SK-N-SH (cell line): ENCODE data around the gene SCN8A. TPM values are rescaled to one million over a fixed set of nuclear protein-coding genes. Genes with fewer than 3 reads are reported as not detected.
A peak's percentile ranks its signal among the peaks of the same experiment; 100 is the strongest.

Source experiments
- CTCF ChIA-PET: fragments of 300-600, 350-600 bp; formaldehyde crosslinking; extraction: SDS; loops from one replicate; lab custom pipeline; 2021; lab: Yijun Ruan, JAX
- POLR2A ChIA-PET: fragments of 350-600 bp; sonication (Branson Sonifier 250); formaldehyde crosslinking; extraction: SDS; loops from one replicate; lab custom pipeline; 2020; ENCODE audit warnings: antibody characterized with exemption, inconsistent platforms; lab: Yijun Ruan, JAX
- DNase-seq: peaks from one replicate; pipeline ENCODE4 v3.0.0; 2012
- H2AFZ ChIP-seq: fragments of 200-600 bp; sonication (generic); 2 replicates; pipeline ENCODE4 v1.8.1; 2016; ENCODE audit warnings: antibody characterized with exemption, mild to moderate bottlenecking, low read depth
- H3F3A ChIP-seq: fragments of 200-600 bp; sonication (generic); replicated peaks from 2 replicates; pipeline ENCODE3; 2016; ENCODE audit warnings: antibody characterized with exemption, mild to moderate bottlenecking; ENCODE audit not compliant: insufficient read depth
- H3K27ac ChIP-seq, 2 experiments: fragments of 200-500 bp in 1 of 2; fragments of 200-600 bp in 1 of 2; sonication (Bioruptor generic) in 1 of 2; sonication (generic), shearing (Covaris generic) in 1 of 2; 2 replicates each; pipeline versions ENCODE4 v1.5.1 to v1.6.1; 2014 to 2016; ENCODE audit warnings: low read depth in 2 of 2, inconsistent platforms in 1 of 2, low read length in 1 of 2, mild to moderate bottlenecking in 1 of 2, mixed read lengths in 1 of 2
- H3K27me3 ChIP-seq: fragments of 200-600 bp; sonication (generic), shearing (Covaris generic); 2 replicates; pipeline ENCODE4 v1.6.1; 2016; ENCODE audit warnings: mixed run types; ENCODE audit not compliant: insufficient read depth
- H3K36me3 ChIP-seq, 2 experiments: fragments of 200-500 bp in 1 of 2; fragments of 200-600 bp in 1 of 2; sonication (Bioruptor generic) in 1 of 2; sonication (generic) in 1 of 2; replicated peaks in 1 of 2; 2 replicates each; pipeline versions ENCODE3 to v1.5.1; 2014 to 2016; ENCODE audit warnings: low read length in 1 of 2, mild to moderate bottlenecking in 1 of 2; ENCODE audit not compliant: insufficient read depth in 2 of 2, control insufficient read depth in 1 of 2
- H3K4me1 ChIP-seq, 2 experiments: fragments of 200-500 bp in 1 of 2; fragments of 200-600 bp in 1 of 2; sonication (Bioruptor generic) in 1 of 2; sonication (generic), shearing (Covaris generic) in 1 of 2; 2 replicates each; pipeline versions ENCODE4 v1.5.1 to v1.6.1; 2014 to 2016; ENCODE audit warnings: low read depth in 1 of 2, low read length in 1 of 2, mixed run types in 1 of 2; ENCODE audit not compliant: insufficient read depth in 2 of 2, control insufficient read depth in 1 of 2
- H3K4me2 ChIP-seq: fragments of 200-600 bp; sonication (generic), shearing (Covaris generic); 2 replicates; pipeline ENCODE4 v1.6.1; 2017; ENCODE audit warnings: mixed run types
- H3K4me3 ChIP-seq, 2 experiments: fragments of 200-500 bp in 1 of 2; fragments of 200-600 bp in 1 of 2; sonication (Bioruptor generic) in 1 of 2; sonication (generic), shearing (Covaris generic) in 1 of 2; 2 replicates each; pipeline versions ENCODE4 v1.5.1 to v1.8.1; 2014 to 2016; ENCODE audit warnings: low read depth in 2 of 2, inconsistent platforms in 1 of 2, low read length in 1 of 2, mild to moderate bottlenecking in 1 of 2, mixed read lengths in 1 of 2, moderate library complexity in 1 of 2
- H3K79me2 ChIP-seq: fragments of 200-600 bp; sonication (generic); 2 replicates; pipeline ENCODE4 v1.8.1; 2017; ENCODE audit warnings: mild to moderate bottlenecking; ENCODE audit not compliant: insufficient read depth
- H3K9ac ChIP-seq: fragments of 200-600 bp; sonication (generic); 2 replicates; pipeline ENCODE4 v1.6.1; 2017; ENCODE audit warnings: mixed run types
- H3K9me2 ChIP-seq: fragments of 200-600 bp; sonication (generic); 2 replicates; pipeline ENCODE4 v1.6.1; 2017; ENCODE audit warnings: mixed run types
- H3K9me3 ChIP-seq: fragments of 200-600 bp; sonication (generic); 2 replicates; pipeline ENCODE4 v1.6.1; 2017; ENCODE audit warnings: mixed run types, mild to moderate bottlenecking, moderate library complexity
- H4K20me1 ChIP-seq: fragments of 200-600 bp; sonication (generic); 2 replicates; pipeline ENCODE4 v1.6.1; 2017; ENCODE audit warnings: mild to moderate bottlenecking, mixed run types; ENCODE audit not compliant: insufficient read depth
- ELF1 ChIP-seq: IDR thresholded peaks from 2 replicates; pipeline ENCODE4 v1.4.0; 2012
- EP300 ChIP-seq, 2 experiments: IDR thresholded peaks; 2 replicates each; pipeline versions ENCODE4 v1.4.0 to v1.6.1; 2012; ENCODE audit warnings: borderline replicate concordance in 1 of 2, low read depth in 1 of 2, low read length in 1 of 2
- FOXM1 ChIP-seq: IDR thresholded peaks from 2 replicates; pipeline ENCODE4 v1.4.0; 2012; ENCODE audit warnings: low read depth, mild to moderate bottlenecking
- GABPA ChIP-seq: IDR thresholded peaks from 2 replicates; pipeline ENCODE4 v1.4.0; 2012; ENCODE audit warnings: low read depth, mild to moderate bottlenecking
- IRF3 ChIP-seq: fragments of 150-350 bp; IDR thresholded peaks from 2 replicates; pipeline ENCODE4 v1.6.1; 2016; ENCODE audit warnings: mild to moderate bottlenecking, low read depth, low read length
- MAX ChIP-seq: IDR thresholded peaks from 2 replicates; pipeline ENCODE4 v1.4.0; 2012; ENCODE audit warnings: low read depth
- MEF2A ChIP-seq: IDR thresholded peaks from 2 replicates; pipeline ENCODE4 v1.4.0; 2012; ENCODE audit warnings: low read depth, borderline replicate concordance
- PBX3 ChIP-seq: IDR thresholded peaks from 2 replicates; pipeline ENCODE4; 2012
- POLR2AphosphoS5 ChIP-seq: IDR thresholded peaks from 2 replicates; pipeline ENCODE4 v1.6.1; 2012; ENCODE audit warnings: low read depth, low read length
- RAD21 ChIP-seq: IDR thresholded peaks from 2 replicates; pipeline ENCODE4 v1.6.1; 2012; ENCODE audit warnings: mild to moderate bottlenecking, low read length
- RXRA ChIP-seq: IDR thresholded peaks from 2 replicates; pipeline ENCODE4 v1.4.0; 2012; ENCODE audit warnings: low read depth, mild to moderate bottlenecking, borderline replicate concordance
- SMC3 ChIP-seq: IDR thresholded peaks from 2 replicates; pipeline ENCODE4 v1.6.1; 2012; ENCODE audit warnings: low read depth, low read length, improper control_type of control experiment
- TAF1 ChIP-seq: IDR thresholded peaks from 2 replicates; pipeline ENCODE4 v1.6.1; 2012; ENCODE audit warnings: low read depth, mild to moderate bottlenecking, low read length, moderate library complexity, borderline replicate concordance
- USF2 ChIP-seq: fragments of 150-350 bp; IDR thresholded peaks from 2 replicates; pipeline ENCODE4 v1.6.1; 2017; ENCODE audit warnings: antibody characterized with exemption, low read length, low read depth, borderline replicate concordance
- WGBS: methylation state at CpG from one replicate; pipeline ENCODE4 v1.1.6; 2017; ENCODE audit warnings: low lambda C conversion rate; 5-methylcytosine and 5-hydroxymethylcytosine counted together
- polyA plus RNA-seq, 3 experiments: library from polyadenylated mRNA; depleted of rRNA; stranded (reverse); fragments of >200 nt; gene quantifications; 2 replicates each; pipeline ENCODE4 v1.2.3, GENCODE V29; 2012

Gene SCN8A
- polyA plus RNA-seq, 1 of the 3 experiments (the other 2 are of a cell fraction): 7.1 TPM

GRCh38 chr12:51851413-51852124, 260.5 kb downstream of the SCN8A start:
- H3K9me2 ChIP-seq: no peaks in the 10 kb centered on the region
- no peaks in the 10 kb centered on the region for H4K20me1 ChIP-seq
- WGBS: 81% methylated on average over 8 of the region's 8 CpGs
- H3K79me2 ChIP-seq: no peaks in the 10 kb centered on the region
- no peak overlapping the region for H3K4me2 ChIP-seq
- H3K4me3 ChIP-seq: no peak overlapping the region
- no peaks in the 10 kb centered on the region for H3K36me3 ChIP-seq
- H3K27me3 ChIP-seq: no peaks in the 10 kb centered on the region
- no peak overlapping the region for H3K27ac ChIP-seq
- H2AFZ ChIP-seq: no peak overlapping the region
- POLR2A ChIA-PET: interaction anchor here (0.5 kb wide), 1 partner anchor 70 kb away, joined by 3 read pairs; no protein-coding TSS in a partner anchor
- H3F3A ChIP-seq: no peaks in the 10 kb centered on the region
- H3K9me3 ChIP-seq: no peaks in the 10 kb centered on the region
- no peak for TF ChIP-seq MEF2A
- peaks cover 0 to 22% of the 10 kb centered on the region in 2 experiments; a peak in 1 of 4 replicates for H3K4me1 ChIP-seq
- no peak overlapping the region for H3K9ac ChIP-seq
- no peak for DNase-seq
- CTCF ChIA-PET: interaction anchor here (1.1 to 6.0 kb wide), 5 partner anchors 13 to 320 kb away, joined by 3 to 25 read pairs (median 4); no protein-coding TSS in a partner anchor

- Histone ChIP-seq H3K4me2 (no peak overlapping the region), H3K9me3 (no peaks in the 10 kb centered on the region), H2AFZ (no peak overlapping the region), H3K27me3 (no peaks in the 10 kb centered on the region), H3K79me2 (no peaks in the 10 kb centered on the region), H3K27ac (no peak overlapping the region), H3K36me3 (no peaks in the 10 kb centered on the region), H4K20me1 (no peaks in the 10 kb centered on the region), H3K4me3 (no peak overlapping the region), H3K9ac (no peak overlapping the region), H3K4me1 (peaks cover 0 to 20% of the 10 kb centered on the region in 2 experiments; a peak in 1 of 4 replicates), H3F3A (no peaks in the 10 kb centered on the region), H3K9me2 (no peaks in the 10 kb centered on the region)
- 88% methylated on average over 5 of the region's 5 CpGs for WGBS
- TF ChIP-seq FOXM1: no peak
- no peak for TF ChIP-seq SMC3
- no peak for TF ChIP-seq MEF2A
- TF ChIP-seq PBX3: no peak
- ChIA-PET CTCF (interaction anchor here (1.4 to 6.0 kb wide), 5 partner anchors 12 to 321 kb away, joined by 3 to 25 read pairs (median 4); no protein-coding TSS in a partner anchor), POLR2A (no interaction called here)
- DNase-seq: peak; percentile 75
Measured at GRCh38 chr12:51852404-51853137, 261.5 kb downstream of the SCN8A start.

GRCh38 chr12:51855586-51856428, 264.8 kb downstream of the SCN8A start:
- Histone ChIP-seq H3K9me2 (no peaks in the 10 kb centered on the region), H3K9ac (no peak overlapping the region), H3K9me3 (no peaks in the 10 kb centered on the region), H3K4me1 (peaks cover 0 to 10% of the 10 kb centered on the region in 2 experiments; a peak in 1 of 4 replicates), H2AFZ (no peak overlapping the region), H3K27ac (no peak overlapping the region), H4K20me1 (no peaks in the 10 kb centered on the region), H3K4me3 (no peak overlapping the region), H3F3A (no peaks in the 10 kb centered on the region), H3K79me2 (no peaks in the 10 kb centered on the region), H3K36me3 (no peaks in the 10 kb centered on the region), H3K27me3 (no peaks in the 10 kb centered on the region), H3K4me2 (no peak overlapping the region)
- no peak for DNase-seq
- ChIA-PET POLR2A (no interaction called here), CTCF (interaction anchor here (0.9 to 1.5 kb wide), 4 partner anchors 17 to 435 kb away, joined by 3 to 4 read pairs (median 3); no protein-coding TSS in a partner anchor)
- 82% methylated on average over 13 of the region's 21 CpGs for WGBS
- TF ChIP-seq USF2 (no peak), FOXM1 (no peak), TAF1 (no peak), EP300 (IDR thresholded peaks at IDR 0.05; ENCODE audit: borderline replicate concordance in 1 of 2, low read depth in 1 of 2, low read length in 1 of 2) (no peak), RAD21 (no peak), IRF3 (no peak), GABPA (no peak), MAX (no peak), POLR2AphosphoS5 (no peak), RXRA (no peak), ELF1 (no peak)
